GM19035 (cell line): Measurements from ENCODE around the gene ZSWIM7.

Experiments used
- ATAC-seq: cut with Tn5 transposase; IDR thresholded peaks from one replicate; pipeline ENCODE4 v1.9.1; 2021; ENCODE audit not compliant: unreplicated experiment

ZSWIM7 gene

GRCh38 chr17:15935891-15936290 is 63.6 kb downstream of the ZSWIM7 start:
- ATAC-seq = no peak

GRCh38 chr17:15934866-15935265 is 64.6 kb downstream of the ZSWIM7 start:
- no peak for ATAC-seq

GRCh38 chr17:15931394-15931793 is 68.1 kb downstream of the ZSWIM7 start:
- ATAC-seq = no peak

GRCh38 chr17:15930426-15930825 is 69.1 kb downstream of the ZSWIM7 start:
- ATAC-seq = no peak

GRCh38 chr17:15929941-15930340 is 69.6 kb downstream of the ZSWIM7 start:
- no peak for ATAC-seq

- no peak for ATAC-seq
Observed at GRCh38 chr17:15928286-15928785, 71.2 kb downstream of the ZSWIM7 start.
